ENCODE measurements around the gene CDKN2B.

DNA sequence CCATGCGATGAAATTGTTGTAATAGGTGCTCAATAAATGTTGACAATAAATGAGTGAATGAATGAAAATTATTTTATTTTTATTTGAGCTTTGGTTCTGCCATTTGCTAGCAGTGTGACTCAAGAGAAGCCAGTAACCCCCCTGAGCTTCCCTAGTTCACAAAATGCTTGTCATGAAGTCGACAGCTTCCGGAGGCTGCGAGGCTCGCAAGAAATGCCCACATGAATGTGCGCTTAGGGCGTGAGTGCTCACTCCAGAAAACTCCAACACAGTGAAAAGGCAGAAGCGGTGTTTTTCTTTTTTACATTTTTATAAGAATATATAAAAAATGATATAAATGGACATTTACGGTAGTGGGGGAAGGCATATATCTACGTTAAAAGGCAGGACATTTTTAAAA lies 41.4 kb downstream of the CDKN2B start:
- TF ChIP-seq MYC (IDR thresholded peaks at IDR 0.05; ENCODE audit: low read depth, low read length): no peak
- TF ChIP-seq EZH2 (IDR thresholded peaks at IDR 0.05; ENCODE audit: borderline replicate concordance, low read depth, low read length, severe bottlenecking): no peak

Data from endothelial cell of umbilical vein (primary cell).